ENCODE data around the gene CEMIP2.

The CEMIP2 gene

GRCh38 chr9:71814815-71815214 is 46.5 kb upstream of the CEMIP2 start:
- no peak for TF ChIP-seq GABPA (IDR thresholded peaks at IDR 0.05; ENCODE audit: low read depth)
- no peak for TF ChIP-seq CTCF (IDR thresholded peaks at IDR 0.05; ENCODE audit: insufficient read depth, low read length)
- no peak for TF ChIP-seq SPI1 (IDR thresholded peaks at IDR 0.05; ENCODE audit: borderline replicate concordance, low read depth)
- TF ChIP-seq, protein P1, sequence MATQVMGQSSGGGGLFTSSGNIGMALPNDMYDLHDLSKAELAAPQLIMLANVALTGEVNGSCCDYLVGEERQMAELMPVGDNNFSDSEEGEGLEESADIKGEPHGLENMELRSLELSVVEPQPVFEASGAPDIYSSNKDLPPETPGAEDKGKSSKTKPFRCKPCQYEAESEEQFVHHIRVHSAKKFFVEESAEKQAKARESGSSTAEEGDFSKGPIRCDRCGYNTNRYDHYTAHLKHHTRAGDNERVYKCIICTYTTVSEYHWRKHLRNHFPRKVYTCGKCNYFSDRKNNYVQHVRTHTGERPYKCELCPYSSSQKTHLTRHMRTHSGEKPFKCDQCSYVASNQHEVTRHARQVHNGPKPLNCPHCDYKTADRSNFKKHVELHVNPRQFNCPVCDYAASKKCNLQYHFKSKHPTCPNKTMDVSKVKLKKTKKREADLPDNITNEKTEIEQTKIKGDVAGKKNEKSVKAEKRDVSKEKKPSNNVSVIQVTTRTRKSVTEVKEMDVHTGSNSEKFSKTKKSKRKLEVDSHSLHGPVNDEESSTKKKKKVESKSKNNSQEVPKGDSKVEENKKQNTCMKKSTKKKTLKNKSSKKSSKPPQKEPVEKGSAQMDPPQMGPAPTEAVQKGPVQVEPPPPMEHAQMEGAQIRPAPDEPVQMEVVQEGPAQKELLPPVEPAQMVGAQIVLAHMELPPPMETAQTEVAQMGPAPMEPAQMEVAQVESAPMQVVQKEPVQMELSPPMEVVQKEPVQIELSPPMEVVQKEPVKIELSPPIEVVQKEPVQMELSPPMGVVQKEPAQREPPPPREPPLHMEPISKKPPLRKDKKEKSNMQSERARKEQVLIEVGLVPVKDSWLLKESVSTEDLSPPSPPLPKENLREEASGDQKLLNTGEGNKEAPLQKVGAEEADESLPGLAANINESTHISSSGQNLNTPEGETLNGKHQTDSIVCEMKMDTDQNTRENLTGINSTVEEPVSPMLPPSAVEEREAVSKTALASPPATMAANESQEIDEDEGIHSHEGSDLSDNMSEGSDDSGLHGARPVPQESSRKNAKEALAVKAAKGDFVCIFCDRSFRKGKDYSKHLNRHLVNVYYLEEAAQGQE (IDR thresholded peaks at IDR 0.05; ENCODE audit: insufficient replicate concordance, low read depth), result no peak
- no peak for TF ChIP-seq POLR2AphosphoS5 (IDR thresholded peaks at IDR 0.05; ENCODE audit: low read depth)
- H3K27ac ChIP-seq (replicated peaks), result no peak overlapping the region
- DNase-seq (ENCODE audit: low read depth in 1 of 2, low spot score in 1 of 2), result no peak
- no peaks in the 10 kb centered on the region for H3K27me3 ChIP-seq (ENCODE audit: insufficient read depth, poor library complexity, severe bottlenecking)
- no peak overlapping the region for H3K4me3 ChIP-seq (replicated peaks; ENCODE audit: insufficient read depth, low read length)

GRCh38 chr9:71814226-71814625 is 45.9 kb upstream of the CEMIP2 start:
- TF ChIP-seq, protein P1 (IDR thresholded peaks at IDR 0.05; ENCODE audit: insufficient replicate concordance, low read depth), result no peak
- no peak for TF ChIP-seq SPI1 (IDR thresholded peaks at IDR 0.05; ENCODE audit: borderline replicate concordance, low read depth)
- TF ChIP-seq CTCF (IDR thresholded peaks at IDR 0.05; ENCODE audit: insufficient read depth, low read length), result no peak
- TF ChIP-seq GABPA (IDR thresholded peaks at IDR 0.05; ENCODE audit: low read depth), result no peak
- TF ChIP-seq POLR2AphosphoS5 (IDR thresholded peaks at IDR 0.05; ENCODE audit: low read depth), result no peak
- Histone ChIP-seq H3K27ac (replicated peaks) (no peak overlapping the region), H3K4me3 (replicated peaks; ENCODE audit: insufficient read depth, low read length) (no peak overlapping the region), H3K27me3 (ENCODE audit: insufficient read depth, poor library complexity, severe bottlenecking) (no peaks in the 10 kb centered on the region)
- no peak for DNase-seq (ENCODE audit: low read depth in 1 of 2, low spot score in 1 of 2)

- no peak overlapping the region for H3K4me3 ChIP-seq (replicated peaks; ENCODE audit: insufficient read depth, low read length)
- TF ChIP-seq, protein P1 (IDR thresholded peaks at IDR 0.05; ENCODE audit: insufficient replicate concordance, low read depth), result no peak
- H3K27ac ChIP-seq (replicated peaks), result no peak overlapping the region
- DNase-seq (ENCODE audit: low read depth in 1 of 2, low spot score in 1 of 2), result no peak
- H3K27me3 ChIP-seq (ENCODE audit: insufficient read depth, poor library complexity, severe bottlenecking), result no peaks in the 10 kb centered on the region
These were observed 44.1 kb upstream of the CEMIP2 start for GRCh38 chr9:71812385-71812784.

DNA sequence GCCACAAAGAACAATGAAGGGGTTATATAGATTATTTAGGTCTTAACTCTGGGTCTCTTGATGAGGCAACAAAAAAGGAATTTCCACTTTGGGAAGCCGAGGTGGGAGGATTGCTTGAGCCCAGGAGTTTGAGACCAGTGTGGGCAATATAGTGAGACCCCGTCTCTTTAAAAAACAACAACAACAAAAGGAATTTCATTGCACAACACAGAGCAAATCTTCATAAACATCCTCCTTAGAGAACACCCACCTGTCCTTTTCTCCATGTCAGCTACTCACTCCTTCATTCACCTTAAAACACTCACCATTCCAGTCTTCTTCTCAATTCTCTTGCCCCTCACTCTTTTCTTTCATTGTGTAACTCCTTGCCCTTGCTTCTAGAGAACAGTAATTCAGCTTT is 39.8 kb upstream of the CEMIP2 start:
- H3K27ac ChIP-seq (replicated peaks), result no peak overlapping the region
- no peaks in the 10 kb centered on the region for H3K27me3 ChIP-seq (ENCODE audit: insufficient read depth, poor library complexity, severe bottlenecking)
- H3K4me3 ChIP-seq (replicated peaks; ENCODE audit: insufficient read depth, low read length), result no peak overlapping the region
- TF ChIP-seq GABPA (IDR thresholded peaks at IDR 0.05; ENCODE audit: low read depth) (no peak), POLR2AphosphoS5 (IDR thresholded peaks at IDR 0.05; ENCODE audit: low read depth) (no peak), CTCF (IDR thresholded peaks at IDR 0.05; ENCODE audit: insufficient read depth, low read length) (no peak), SPI1 (IDR thresholded peaks at IDR 0.05; ENCODE audit: borderline replicate concordance, low read depth) (no peak)
- TF ChIP-seq, protein P1 (IDR thresholded peaks at IDR 0.05; ENCODE audit: insufficient replicate concordance, low read depth), result no peak
- DNase-seq (ENCODE audit: low read depth in 1 of 2, low spot score in 1 of 2), result no peak

All from HL-60 (cell line).